Measurements from ENCODE around the gene GLIPR1. TPM values are rescaled to one million over a fixed set of nuclear protein-coding genes. Genes with fewer than 3 reads are reported as not detected.
"Not testable (repeated sequence)": the region's sequence is repeated elsewhere in the genome, so short reads cannot be mapped to it uniquely, and the experiment has no call there.

The GLIPR1 gene
- total and polyA plus RNA-seq, 7 donors: 0.52 to 5.7 (median 4.4) TPM

- H3K4me3 ChIP-seq: no peak overlapping the region
- DNase-seq (no peak), ATAC-seq (no peak)
- WGBS, 3 donors: 71 to 77% (median 71%) methylated on average over 6 of the region's 6 CpGs
- H3K27me3 ChIP-seq (ENCODE audit: insufficient read depth in 3 of 3, low read length in 2 of 3): no peaks in the 10 kb centered on the region
- no peaks in the 10 kb centered on the region for H3K9me3 ChIP-seq
- H3K4me1 ChIP-seq: no peaks in the 10 kb centered on the region
- H3K36me3 ChIP-seq (ENCODE audit: insufficient read depth in 1 of 2, low read depth in 1 of 2): no peaks in the 10 kb centered on the region
- TF ChIP-seq CTCF (IDR thresholded peaks at IDR 0.05): no peak
- H3K27ac ChIP-seq: no peak overlapping the region
- intact Hi-C loops (cut with DNase I): no loop called here
Measured at GRCh38 chr12:75444429-75445136, 36.0 kb upstream of the GLIPR1 start.

GRCh38 chr12:75445137-75445507, 35.4 kb upstream of the GLIPR1 start:
- 70 to 79% (median 75%) methylated on average over 7 of the region's 7 CpGs for WGBS, 3 donors
- intact Hi-C loops (cut with DNase I); H3K36me3 ChIP-seq (ENCODE audit: insufficient read depth in 1 of 2, low read depth in 1 of 2): not testable (repeated sequence)

GRCh38 chr12:75446857-75447256, 33.7 kb upstream of the GLIPR1 start:
- no peak for ATAC-seq
- Histone ChIP-seq H3K4me1 (no peaks in the 10 kb centered on the region), H3K9me3 (no peaks in the 10 kb centered on the region), H3K27ac (no peak overlapping the region), H3K4me3 (no peak overlapping the region), H3K36me3 (ENCODE audit: insufficient read depth in 1 of 2, low read depth in 1 of 2) (no peaks in the 10 kb centered on the region), H3K27me3 (ENCODE audit: insufficient read depth in 3 of 3, low read length in 2 of 3) (no peaks in the 10 kb centered on the region)
- TF ChIP-seq CTCF (IDR thresholded peaks at IDR 0.05): no peak
- no peak for DNase-seq
- intact Hi-C loops (cut with DNase I): no loop called here

More at GRCh38 chr12:75445137-75445507, 35.4 kb upstream of the GLIPR1 start:
- not testable (repeated sequence) for H3K4me1 ChIP-seq; H3K9me3 ChIP-seq; ATAC-seq; H3K27me3 ChIP-seq (ENCODE audit: insufficient read depth in 3 of 3, low read length in 2 of 3); DNase-seq; H3K27ac ChIP-seq; H3K4me3 ChIP-seq

GRCh38 chr12:75447691-75448393, 32.7 kb upstream of the GLIPR1 start:
- no peak for DNase-seq
- Histone ChIP-seq H3K27me3 (ENCODE audit: insufficient read depth in 3 of 3, low read length in 2 of 3) (no peaks in the 10 kb centered on the region), H3K36me3 (ENCODE audit: insufficient read depth in 1 of 2, low read depth in 1 of 2) (no peaks in the 10 kb centered on the region), H3K4me3 (no peak overlapping the region), H3K27ac (no peak overlapping the region), H3K4me1 (no peaks in the 10 kb centered on the region), H3K9me3 (no peaks in the 10 kb centered on the region)
- no peak for ATAC-seq
- intact Hi-C loops (cut with DNase I): no loop called here
- WGBS, 3 donors: 65 to 68% (median 66%) methylated on average over 4 of the region's 4 CpGs
- no peak for TF ChIP-seq CTCF (IDR thresholded peaks at IDR 0.05)

- Histone ChIP-seq H3K9me3 (no peaks in the 10 kb centered on the region), H3K4me3 (no peak overlapping the region), H3K27me3 (ENCODE audit: insufficient read depth in 3 of 3, low read length in 2 of 3) (no peaks in the 10 kb centered on the region), H3K27ac (no peak overlapping the region), H3K36me3 (ENCODE audit: insufficient read depth in 1 of 2, low read depth in 1 of 2) (no peaks in the 10 kb centered on the region), H3K4me1 (no peaks in the 10 kb centered on the region)
- 78 to 82% (median 82%) methylated on average over 3 of the region's 3 CpGs for WGBS, 3 donors
- TF ChIP-seq CTCF (IDR thresholded peaks at IDR 0.05): no peak
- intact Hi-C loops (cut with DNase I): no loop called here
- ATAC-seq (no peak), DNase-seq (no peak)
Measured at GRCh38 chr12:75452675-75453330, 27.8 kb upstream of the GLIPR1 start.
